ENCODE results near the gene TRIM49D2.
"Not testable (repeated sequence)": the region's sequence is repeated elsewhere in the genome, so short reads cannot be mapped to it uniquely, and the experiment has no call there.

The TRIM49D2 gene, protein sequence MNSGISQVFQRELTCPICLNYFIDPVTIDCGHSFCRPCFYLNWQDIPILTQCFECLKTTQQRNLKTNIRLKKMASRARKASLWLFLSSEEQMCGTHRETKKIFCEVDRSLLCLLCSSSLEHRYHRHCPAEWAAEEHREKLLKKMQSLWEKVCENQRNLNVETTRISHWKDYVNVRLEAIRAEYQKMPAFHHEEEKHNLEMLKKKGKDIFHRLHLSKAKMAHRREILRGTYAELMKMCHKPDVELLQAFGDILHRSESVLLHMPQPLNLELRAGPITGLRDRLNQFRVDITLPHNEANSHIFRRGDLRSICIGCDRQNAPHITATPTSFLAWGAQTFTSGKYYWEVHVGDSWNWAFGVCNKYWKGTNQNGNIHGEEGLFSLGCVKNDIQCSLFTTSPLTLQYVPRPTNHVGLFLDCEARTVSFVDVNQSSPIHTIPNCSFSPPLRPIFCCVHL

DNA sequence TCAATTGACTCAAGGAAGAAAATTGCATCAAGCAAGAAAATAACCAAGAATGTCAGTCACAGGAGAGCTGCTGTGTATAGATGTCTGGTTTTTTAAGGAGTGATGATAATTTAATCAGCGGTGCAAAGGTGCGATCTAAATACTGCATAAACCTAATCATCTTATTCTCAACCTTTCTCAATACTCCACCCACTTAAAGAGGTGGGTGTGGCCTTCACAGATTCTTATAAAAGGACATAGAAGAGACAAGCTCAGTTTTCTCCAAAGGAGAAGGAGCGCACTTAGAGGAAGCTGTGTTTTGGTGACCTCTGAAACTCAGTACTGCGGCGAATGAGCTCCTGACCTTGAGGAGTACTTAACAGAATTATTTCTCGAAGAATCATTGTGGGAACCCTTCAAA is at the start of gene TRIM49D2:
Gene TRIM49D2, plus strand, starts transcription at position 301 of the 400 bp plus-strand sequence. CDS start 2,698 bp downstream, outside the sequence.
- DNase-seq (ENCODE audit: low read depth in 2 of 2), result not testable (repeated sequence)

DNA sequence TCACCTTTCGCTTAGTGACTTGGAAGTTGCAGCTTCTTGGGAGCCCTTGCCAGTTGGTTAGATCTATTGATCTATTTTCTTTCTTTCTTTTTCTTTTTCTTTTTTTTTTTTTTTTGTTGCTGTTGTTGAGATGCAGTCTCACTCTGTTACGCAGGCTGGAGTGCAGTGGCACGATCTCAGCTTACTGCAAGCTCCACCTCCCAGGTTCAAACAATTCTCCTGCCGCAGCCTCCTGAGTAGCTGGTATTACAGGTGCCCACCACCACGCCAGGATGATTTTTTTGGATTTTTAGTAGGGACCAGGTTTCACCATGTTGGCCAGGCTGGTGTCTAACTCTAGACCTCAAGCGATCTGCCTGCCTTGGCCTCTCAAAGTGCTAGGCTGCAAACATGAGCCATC is 46.4 kb upstream of the TRIM49D2 start:
- DNase-seq (ENCODE audit: low read depth in 2 of 2), result not testable (repeated sequence)

DNA sequence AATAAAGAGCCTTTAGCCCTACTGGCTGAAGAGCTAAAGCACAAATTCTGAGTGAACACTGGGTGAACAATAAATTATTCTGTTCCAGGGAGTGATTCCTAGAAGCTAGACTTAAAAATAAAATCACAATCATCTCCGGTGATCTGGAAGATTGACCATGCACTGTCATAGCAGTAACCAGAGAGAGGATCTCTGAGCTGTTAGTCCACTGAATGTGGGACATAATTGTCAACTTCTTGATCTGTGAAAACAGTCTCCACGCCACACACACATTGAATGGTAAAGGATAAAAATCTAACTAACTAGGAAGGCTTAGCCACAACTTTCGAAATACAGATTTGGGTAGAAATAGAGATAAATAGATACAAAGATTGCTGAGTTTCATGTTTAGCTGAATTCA is 30.6 kb upstream of the TRIM49D2 start:
- not testable (repeated sequence) for DNase-seq (ENCODE audit: low read depth in 2 of 2)

DNA sequence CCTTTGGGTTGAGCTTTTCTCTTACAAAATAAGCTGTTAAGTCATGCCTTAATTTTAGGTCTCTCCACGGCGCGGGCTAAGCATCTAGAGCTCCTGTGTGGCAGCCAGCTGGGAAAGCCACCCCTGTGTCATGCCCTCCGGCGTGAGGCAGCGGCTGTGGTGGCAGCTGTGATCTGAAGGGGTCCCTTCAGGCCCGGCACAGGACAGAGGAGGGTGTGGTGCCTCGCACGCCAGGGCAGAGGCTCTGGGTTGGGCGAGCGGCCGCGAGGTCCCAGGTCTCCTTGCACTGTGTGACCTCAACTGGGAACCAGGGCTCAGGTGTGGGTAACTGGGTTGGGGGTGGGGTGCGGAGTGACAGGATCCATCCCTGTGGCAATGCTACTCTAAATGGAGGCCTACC is 23.1 kb upstream of the TRIM49D2 start:
- DNase-seq (ENCODE audit: low read depth in 2 of 2), result not testable (repeated sequence)

DNA sequence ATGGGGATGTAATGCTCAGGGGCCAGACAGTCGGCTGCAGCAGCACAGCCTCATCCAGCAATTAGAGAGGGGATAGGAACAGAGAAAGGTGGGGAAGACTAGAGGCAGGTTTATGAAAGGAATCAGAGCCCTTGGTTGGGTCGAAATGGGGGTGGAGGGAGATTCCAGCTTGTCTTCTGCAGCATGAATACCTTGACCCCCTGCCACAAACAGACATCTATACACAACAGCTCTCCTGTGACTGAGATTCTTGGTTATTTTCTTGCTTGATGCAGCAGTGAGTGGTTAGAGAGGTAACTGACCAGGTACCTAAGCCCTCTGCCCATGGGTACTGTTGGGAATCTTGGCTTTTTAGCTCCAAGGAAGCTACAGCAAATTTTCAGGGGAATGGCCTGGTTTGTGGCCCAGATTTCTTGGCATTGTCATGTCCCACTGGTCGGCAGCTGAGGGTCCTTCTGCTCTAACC is 1.6 kb upstream of the TRIM49D2 start, which contains the start of gene TRIM49D1:
Gene TRIM49D1, minus strand, starts transcription at position 51 of the 466 bp plus-strand sequence. CDS start 4,535 bp downstream, outside the sequence.
- no peak for DNase-seq (ENCODE audit: low read depth in 2 of 2)

DNA sequence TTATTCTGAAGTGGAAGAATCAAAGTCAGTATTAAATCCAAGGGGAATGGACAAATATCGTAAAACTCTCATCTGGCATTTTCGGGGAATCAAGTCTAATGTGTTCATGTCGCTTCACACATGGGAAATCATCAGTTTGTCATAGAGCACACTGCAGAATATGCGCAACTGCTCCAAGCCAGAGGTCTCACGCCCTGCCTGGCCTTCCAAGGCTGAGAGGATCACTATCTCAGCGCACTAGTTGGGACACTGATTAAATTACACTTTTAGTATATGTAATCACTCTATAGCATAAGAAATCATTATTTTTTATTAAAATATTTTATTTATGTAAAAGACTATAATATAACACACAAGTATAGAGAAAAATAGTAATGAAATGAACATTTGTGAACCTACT is 37.0 kb downstream of the TRIM49D2 start:
- DNase-seq (ENCODE audit: low read depth in 2 of 2), result not testable (repeated sequence)

DNA sequence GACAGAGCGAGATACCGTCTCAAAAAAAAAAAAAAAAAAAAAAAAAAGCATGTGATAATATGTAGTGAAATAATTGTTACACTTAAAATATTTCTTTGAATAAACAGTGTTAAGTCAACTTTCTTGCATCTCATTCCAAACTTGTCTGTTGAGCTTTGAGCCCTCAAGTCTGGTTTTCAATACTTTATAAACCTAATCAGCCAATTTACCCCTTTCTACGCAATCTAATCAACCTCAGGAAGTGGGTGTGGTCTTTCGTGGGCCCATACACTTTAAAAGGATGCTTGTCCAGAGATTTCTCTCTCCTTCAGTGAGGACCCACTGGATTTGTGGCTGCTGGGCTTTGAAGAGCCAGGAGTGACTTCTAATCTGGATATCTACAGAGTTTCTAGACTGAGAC is 41.9 kb downstream of the TRIM49D2 start, which contains the start of gene TRIM64:
Gene TRIM64, plus strand, starts transcription at position 301 of the 400 bp plus-strand sequence. CDS start 2,467 bp downstream, outside the sequence.
- not testable (repeated sequence) for DNase-seq (ENCODE audit: low read depth in 2 of 2)

All from stimulated activated CD8-positive, alpha-beta memory T cell treated with anti-CD3 and anti-CD28 coated beads, Interleukin-2, amount 100 ng/mL, for 1 hour (primary cell).